Measurements from ENCODE around the gene HOXA1.

The HOXA1 gene

DNA sequence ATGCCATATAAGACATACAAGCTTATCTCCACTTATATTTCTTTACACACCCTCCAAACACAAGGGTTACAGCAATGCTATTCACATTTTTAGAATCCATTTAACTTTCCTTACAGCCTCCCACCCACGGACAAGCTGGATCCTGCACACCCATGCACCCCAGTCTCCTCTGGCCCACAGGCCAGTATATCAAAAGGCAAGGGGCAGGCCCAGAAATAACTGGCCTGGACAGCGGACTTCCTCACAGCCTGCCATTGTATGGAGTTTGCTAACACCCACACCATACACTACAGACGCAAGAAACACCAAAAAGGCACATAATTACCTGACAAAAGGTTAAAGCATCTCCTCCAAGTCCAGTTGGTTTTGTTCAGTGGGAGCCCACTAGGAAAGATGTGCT is 22.8 kb upstream of the HOXA1 start:
- Histone ChIP-seq H4K91ac (ENCODE audit: low read length) (no peak overlapping the region), H3K27me3 (ENCODE audit: control insufficient read depth in 1 of 2, insufficient read depth in 1 of 2, low read length in 2 of 2) (no peaks in the 10 kb centered on the region), H2BK5ac (ENCODE audit: low read depth, low read length, poor library complexity, severe bottlenecking) (no peak overlapping the region), H3K9ac (ENCODE audit: low read length) (peak overlapping the region; percentile 78), H4K8ac (ENCODE audit: low read length) (no peak overlapping the region), H2BK12ac (ENCODE audit: low read length in 2 of 2) (peak overlapping the region in 1 of 2 experiments; percentile 42), H3K4ac (ENCODE audit: low read depth in 1 of 2, low read length in 2 of 2) (no peak overlapping the region), H3K23ac (ENCODE audit: low read length in 2 of 2) (no peak overlapping the region), H2BK15ac (ENCODE audit: low read depth, poor library complexity, severe bottlenecking) (no peak overlapping the region), H3K4me3 (ENCODE audit: insufficient read depth in 1 of 2, low read depth in 1 of 2, low read length in 2 of 2) (peak overlapping the region; percentile 14 to 69), H3K79me1 (replicated peaks; ENCODE audit: low read length, poor library complexity, severe bottlenecking) (no peaks in the 10 kb centered on the region), H3K18ac (ENCODE audit: low read depth in 1 of 2, low read length in 2 of 2) (no peak overlapping the region), H2BK120ac (ENCODE audit: low read depth, low read length) (no peak overlapping the region), H2AK5ac (ENCODE audit: low read length, severe bottlenecking) (peak overlapping the region; percentile 93), H3K27ac (ENCODE audit: low read length, poor library complexity, severe bottlenecking) (peak overlapping the region; percentile 99), H3K14ac (ENCODE audit: low read length in 2 of 2) (no peak overlapping the region), H3K4me2 (ENCODE audit: low read length, poor library complexity, severe bottlenecking) (peak overlapping the region; percentile 91), H3K36me3 (ENCODE audit: control insufficient read depth in 1 of 2, insufficient read depth in 2 of 2, low read depth in 1 of 2, low read length in 2 of 2) (peaks cover 22 to 40% of the 10 kb centered on the region in 2 experiments), H2AFZ (ENCODE audit: low read depth, low read length) (no peak overlapping the region), H3K4me1 (ENCODE audit: control insufficient read depth, insufficient read depth, low read depth, low read length) (peaks cover 5% of the 10 kb centered on the region), H3K9me3 (ENCODE audit: control insufficient read depth, low read length) (no peaks in the 10 kb centered on the region)
- WGBS: 9% methylated on average over 1 of the region's 3 CpGs
- DNase-seq: no peak

DNA sequence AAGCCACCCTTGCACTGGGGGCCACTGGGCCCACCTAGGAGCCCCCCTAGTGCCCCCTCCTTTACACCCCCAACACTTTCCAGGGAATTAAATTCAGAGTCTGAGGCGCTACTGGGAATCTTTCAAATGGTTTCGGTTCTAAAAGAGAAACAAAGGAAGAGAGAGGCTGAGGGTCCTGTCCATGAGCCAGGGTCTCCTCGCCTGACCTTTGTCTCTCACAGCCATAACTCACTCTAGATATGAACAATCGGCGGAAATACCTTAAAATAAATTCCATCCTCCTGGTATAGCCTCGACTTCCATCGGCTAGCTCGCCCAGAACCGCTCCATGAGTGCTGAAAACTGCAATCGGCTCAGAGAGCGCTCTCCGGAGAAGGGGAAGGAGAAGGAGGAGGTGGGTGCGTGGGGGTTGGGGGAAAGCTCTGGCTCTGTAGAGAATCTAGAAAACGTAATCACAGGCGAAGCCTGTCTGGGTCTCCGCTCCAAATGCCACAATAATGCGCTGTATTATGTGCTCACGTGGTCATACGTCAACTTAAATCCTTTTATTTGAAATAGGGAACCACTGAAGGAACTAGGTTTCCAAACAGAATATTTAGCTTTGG is 22.2 kb upstream of the HOXA1 start:
- H2BK15ac ChIP-seq (ENCODE audit: low read depth, poor library complexity, severe bottlenecking): no peak overlapping the region
- no peak overlapping the region for H2AFZ ChIP-seq (ENCODE audit: low read depth, low read length)
- peak overlapping the region; percentile 77 for H2BK5ac ChIP-seq (ENCODE audit: low read depth, low read length, poor library complexity, severe bottlenecking)
- H3K14ac ChIP-seq (ENCODE audit: low read length in 2 of 2): no peak overlapping the region
- H3K79me1 ChIP-seq (replicated peaks; ENCODE audit: low read length, poor library complexity, severe bottlenecking): no peaks in the 10 kb centered on the region
- no peak overlapping the region for H3K23ac ChIP-seq (ENCODE audit: low read length in 2 of 2)
- no peak overlapping the region for H3K4ac ChIP-seq (ENCODE audit: low read depth in 1 of 2, low read length in 2 of 2)
- H3K4me3 ChIP-seq (ENCODE audit: insufficient read depth in 1 of 2, low read depth in 1 of 2, low read length in 2 of 2): peak overlapping the region; percentile 67 to 69
- peak; percentile 29 for DNase-seq
- WGBS: 20% methylated on average over 15 of the region's 19 CpGs
- no peak overlapping the region for H3K18ac ChIP-seq (ENCODE audit: low read depth in 1 of 2, low read length in 2 of 2)
- peak overlapping the region; percentile 91 for H3K4me2 ChIP-seq (ENCODE audit: low read length, poor library complexity, severe bottlenecking)
- peaks cover 18 to 34% of the 10 kb centered on the region in 2 experiments for H3K36me3 ChIP-seq (ENCODE audit: control insufficient read depth in 1 of 2, insufficient read depth in 2 of 2, low read depth in 1 of 2, low read length in 2 of 2)
- no peak overlapping the region for H2BK12ac ChIP-seq (ENCODE audit: low read length in 2 of 2)
- H3K27ac ChIP-seq (ENCODE audit: low read length, poor library complexity, severe bottlenecking): peak overlapping the region; percentile 99
- no peak overlapping the region for H2BK120ac ChIP-seq (ENCODE audit: low read depth, low read length)
- peaks cover 2% of the 10 kb centered on the region for H3K4me1 ChIP-seq (ENCODE audit: control insufficient read depth, insufficient read depth, low read depth, low read length)
- no peaks in the 10 kb centered on the region for H3K9me3 ChIP-seq (ENCODE audit: control insufficient read depth, low read length)
- no peak overlapping the region for H4K8ac ChIP-seq (ENCODE audit: low read length)
- peak overlapping the region; percentile 74 for H2AK5ac ChIP-seq (ENCODE audit: low read length, severe bottlenecking)
- H4K91ac ChIP-seq (ENCODE audit: low read length): no peak overlapping the region
- peak overlapping the region; percentile 78 for H3K9ac ChIP-seq (ENCODE audit: low read length)
- H3K27me3 ChIP-seq (ENCODE audit: control insufficient read depth in 1 of 2, insufficient read depth in 1 of 2, low read length in 2 of 2): no peaks in the 10 kb centered on the region

DNA sequence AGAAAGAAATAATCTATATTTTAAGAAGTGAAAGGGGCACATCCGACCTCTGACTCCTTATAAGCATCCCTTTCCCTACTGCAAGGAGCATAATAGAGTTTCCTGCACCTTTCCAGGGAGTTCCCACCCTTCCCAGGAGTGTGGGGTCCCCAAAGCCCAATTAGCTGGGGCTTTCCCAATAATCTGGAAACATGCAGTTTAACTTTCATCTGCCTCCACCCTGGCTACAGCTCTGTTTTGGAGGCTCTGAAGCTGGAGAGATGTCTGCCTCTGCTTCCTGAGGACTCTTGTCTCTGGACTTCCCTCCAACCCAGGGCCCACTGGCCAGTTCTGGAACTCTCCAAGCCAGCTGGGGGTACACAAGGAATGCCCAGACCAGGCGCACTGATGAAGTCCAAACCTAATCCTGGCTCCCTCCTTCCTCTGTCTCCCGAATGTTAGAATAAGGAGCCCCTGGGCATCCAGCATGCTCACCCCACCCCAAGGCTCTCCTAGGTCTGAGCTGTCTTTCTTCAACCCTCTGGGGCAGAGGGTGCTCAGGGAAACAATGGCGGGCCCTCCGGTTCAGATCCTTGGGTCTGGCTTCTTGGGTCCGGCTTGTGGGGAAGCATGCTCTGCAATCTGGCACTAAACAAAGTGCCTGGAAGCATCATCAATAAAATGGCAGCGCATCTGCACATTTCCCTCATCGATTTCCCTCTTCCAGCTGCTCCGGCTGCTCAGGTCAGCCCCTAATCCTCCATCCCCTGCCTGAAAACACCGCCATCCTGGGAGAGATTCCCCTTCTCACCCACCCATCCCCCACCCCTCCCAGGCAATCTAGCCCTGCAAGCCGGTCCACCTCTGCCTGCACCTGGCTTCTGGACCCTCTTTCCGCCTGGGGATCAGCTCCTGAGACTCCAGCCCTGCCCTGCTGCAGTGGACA is 21.4 kb upstream of the HOXA1 start:
- Histone ChIP-seq H3K4ac (ENCODE audit: low read depth in 1 of 2, low read length in 2 of 2) (no peak overlapping the region), H3K4me2 (ENCODE audit: low read length, poor library complexity, severe bottlenecking) (peak overlapping the region; percentile 91), H2BK120ac (ENCODE audit: low read depth, low read length) (no peak overlapping the region), H3K79me1 (replicated peaks; ENCODE audit: low read length, poor library complexity, severe bottlenecking) (no peaks in the 10 kb centered on the region), H4K91ac (ENCODE audit: low read length) (no peak overlapping the region), H3K9me3 (ENCODE audit: control insufficient read depth, low read length) (no peaks in the 10 kb centered on the region), H2AK5ac (ENCODE audit: low read length, severe bottlenecking) (peak overlapping the region; percentile 86), H2BK12ac (ENCODE audit: low read length in 2 of 2) (no peak overlapping the region), H3K36me3 (ENCODE audit: control insufficient read depth in 1 of 2, insufficient read depth in 2 of 2, low read depth in 1 of 2, low read length in 2 of 2) (peaks cover 15 to 26% of the 10 kb centered on the region in 2 experiments), H2AFZ (ENCODE audit: low read depth, low read length) (no peak overlapping the region), H3K18ac (ENCODE audit: low read depth in 1 of 2, low read length in 2 of 2) (no peak overlapping the region), H2BK15ac (ENCODE audit: low read depth, poor library complexity, severe bottlenecking) (no peak overlapping the region), H3K9ac (ENCODE audit: low read length) (peak overlapping the region; percentile 78), H3K27me3 (ENCODE audit: control insufficient read depth in 1 of 2, insufficient read depth in 1 of 2, low read length in 2 of 2) (no peaks in the 10 kb centered on the region), H3K4me3 (ENCODE audit: insufficient read depth in 1 of 2, low read depth in 1 of 2, low read length in 2 of 2) (peak overlapping the region; percentile 67 to 69), H2BK5ac (ENCODE audit: low read depth, low read length, poor library complexity, severe bottlenecking) (peak overlapping the region; percentile 77), H3K4me1 (ENCODE audit: control insufficient read depth, insufficient read depth, low read depth, low read length) (peaks cover 2% of the 10 kb centered on the region), H4K8ac (ENCODE audit: low read length) (no peak overlapping the region), H3K23ac (ENCODE audit: low read length in 2 of 2) (peak overlapping the region in 1 of 2 experiments; percentile 1), H3K27ac (ENCODE audit: low read length, poor library complexity, severe bottlenecking) (peak overlapping the region; percentile 99), H3K14ac (ENCODE audit: low read length in 2 of 2) (no peak overlapping the region)
- WGBS: 40% methylated on average over 12 of the region's 12 CpGs
- no peak for DNase-seq
